Measurements from ENCODE around the gene ZBTB39.
"Not testable (repeated sequence)": the region's sequence is repeated elsewhere in the genome, so short reads cannot be mapped to it uniquely, and the experiment has no call there.

Gene ZBTB39

GRCh38 chr12:56978397-56979138, 27.8 kb downstream of the ZBTB39 start:
- DNase-seq, result peak; percentile 28 to 55 (median 48)

- not testable (repeated sequence) for DNase-seq
Observed at GRCh38 chr12:56977361-56977760, 29.0 kb downstream of the ZBTB39 start.

- DNase-seq, result not testable (repeated sequence)
Observed at GRCh38 chr12:56974224-56974623, 32.1 kb downstream of the ZBTB39 start.

- not testable (repeated sequence) for DNase-seq
Observed at GRCh38 chr12:56968910-56969309, 37.4 kb downstream of the ZBTB39 start.

GRCh38 chr12:56965997-56966642, 40.2 kb downstream of the ZBTB39 start:
- DNase-seq, result not testable (repeated sequence)

GRCh38 chr12:56965124-56965523, 41.2 kb downstream of the ZBTB39 start:
- not testable (repeated sequence) for DNase-seq

GRCh38 chr12:56963557-56963956, 42.8 kb downstream of the ZBTB39 start:
- DNase-seq, result not testable (repeated sequence)

GRCh38 chr12:56962247-56962646, 44.1 kb downstream of the ZBTB39 start:
- DNase-seq, result peak in 1 of 4 experiments; percentile 23

GRCh38 chr12:56958422-56958821, 47.9 kb downstream of the ZBTB39 start:
- no peak for DNase-seq

GRCh38 chr12:56957229-56958052, 48.9 kb downstream of the ZBTB39 start, which contains the start of gene RDH16:
RDH16 (minus strand) TSS chr12:56957608; CDS start chr12:56957462, 146 bp downstream.
- no peak for DNase-seq

GRCh38 chr12:56955631-56956256, 50.6 kb downstream of the ZBTB39 start:
- peak in 3 of 4 experiments; percentile 50 to 63 (median 62) for DNase-seq

GRCh38 chr12:56954958-56955355, 51.4 kb downstream of the ZBTB39 start:
- no peak for DNase-seq

GRCh38 chr12:56954057-56954957, 52.0 kb downstream of the ZBTB39 start:
- peak in 2 of 4 experiments; percentile 28 to 30 for DNase-seq

GRCh38 chr12:56953314-56953713, 53.0 kb downstream of the ZBTB39 start:
- DNase-seq, result no peak

GRCh38 chr12:56951582-56952339, 54.6 kb downstream of the ZBTB39 start:
- no peak for DNase-seq

- no peak for DNase-seq
Observed at GRCh38 chr12:56948881-56949280, 57.5 kb downstream of the ZBTB39 start.
